Measurements from ENCODE around the gene PTF1A.

GRCh38 chr10:23150091-23150490 lies 42.0 kb upstream of the PTF1A start:
- TF ChIP-seq EZH2 (IDR thresholded peaks at IDR 0.05; ENCODE audit: borderline replicate concordance, low read length) (no peak), CTCF (conservative IDR thresholded peaks at IDR 0.05 in 1 of 2, IDR thresholded peaks at IDR 0.05 in 1 of 2; ENCODE audit: extremely low read depth in 1 of 2, insufficient read depth in 1 of 2, low read depth in 1 of 2, low read length in 2 of 2) (no peak)

All from mammary epithelial cell (primary cell).